ENCODE measurements around the gene PKHD1. TPM values are rescaled to one million over a fixed set of nuclear protein-coding genes. Genes with fewer than 3 reads are reported as not detected.

The PKHD1 gene
- total and polyA plus RNA-seq, 11 donors, result 0.02 to 0.04 TPM; not detected in 9

DNA sequence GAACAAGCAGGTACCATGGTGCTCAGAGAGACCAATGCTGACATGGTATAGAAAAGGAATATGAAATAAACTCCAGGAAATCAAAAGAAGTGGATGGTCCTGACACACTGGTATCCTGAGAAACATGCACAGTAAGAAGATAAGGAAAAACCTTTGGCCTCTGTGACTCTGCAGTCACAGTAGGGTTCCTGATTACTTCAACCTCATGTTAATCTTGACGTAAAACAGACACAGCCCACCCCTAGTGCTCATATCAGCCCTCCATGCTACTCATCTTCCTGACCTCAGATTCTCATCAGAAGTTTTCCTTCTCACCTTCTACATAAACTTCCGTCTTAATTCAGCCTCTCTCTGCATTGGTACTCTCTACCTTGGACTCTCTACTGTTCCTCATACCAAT, 240.9 kb downstream of the PKHD1 start:
- no peak overlapping the region for H3K4me3 ChIP-seq
- no peaks in the 10 kb centered on the region for H3K27me3 ChIP-seq
- H3K27ac ChIP-seq, result no peak overlapping the region
- H3K4me1 ChIP-seq, result no peaks in the 10 kb centered on the region
- H3K9me3 ChIP-seq, result peaks cover 0 to 5% (median 0%) of the 10 kb centered on the region in 12 donors
- DNase-seq (no peak), ATAC-seq (no peak)
- no peaks in the 10 kb centered on the region for H3K36me3 ChIP-seq
- TF ChIP-seq, protein P1, sequence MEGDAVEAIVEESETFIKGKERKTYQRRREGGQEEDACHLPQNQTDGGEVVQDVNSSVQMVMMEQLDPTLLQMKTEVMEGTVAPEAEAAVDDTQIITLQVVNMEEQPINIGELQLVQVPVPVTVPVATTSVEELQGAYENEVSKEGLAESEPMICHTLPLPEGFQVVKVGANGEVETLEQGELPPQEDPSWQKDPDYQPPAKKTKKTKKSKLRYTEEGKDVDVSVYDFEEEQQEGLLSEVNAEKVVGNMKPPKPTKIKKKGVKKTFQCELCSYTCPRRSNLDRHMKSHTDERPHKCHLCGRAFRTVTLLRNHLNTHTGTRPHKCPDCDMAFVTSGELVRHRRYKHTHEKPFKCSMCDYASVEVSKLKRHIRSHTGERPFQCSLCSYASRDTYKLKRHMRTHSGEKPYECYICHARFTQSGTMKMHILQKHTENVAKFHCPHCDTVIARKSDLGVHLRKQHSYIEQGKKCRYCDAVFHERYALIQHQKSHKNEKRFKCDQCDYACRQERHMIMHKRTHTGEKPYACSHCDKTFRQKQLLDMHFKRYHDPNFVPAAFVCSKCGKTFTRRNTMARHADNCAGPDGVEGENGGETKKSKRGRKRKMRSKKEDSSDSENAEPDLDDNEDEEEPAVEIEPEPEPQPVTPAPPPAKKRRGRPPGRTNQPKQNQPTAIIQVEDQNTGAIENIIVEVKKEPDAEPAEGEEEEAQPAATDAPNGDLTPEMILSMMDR (IDR thresholded peaks at IDR 0.05), result no peak
- no peak for TF ChIP-seq POLR2A (IDR thresholded peaks at IDR 0.05)
- intact Hi-C loops (cut with DNase I), result no loop called here
- 24 to 41% (median 33%) methylated on average over 2 of the region's 2 CpGs for WGBS, 4 donors

DNA sequence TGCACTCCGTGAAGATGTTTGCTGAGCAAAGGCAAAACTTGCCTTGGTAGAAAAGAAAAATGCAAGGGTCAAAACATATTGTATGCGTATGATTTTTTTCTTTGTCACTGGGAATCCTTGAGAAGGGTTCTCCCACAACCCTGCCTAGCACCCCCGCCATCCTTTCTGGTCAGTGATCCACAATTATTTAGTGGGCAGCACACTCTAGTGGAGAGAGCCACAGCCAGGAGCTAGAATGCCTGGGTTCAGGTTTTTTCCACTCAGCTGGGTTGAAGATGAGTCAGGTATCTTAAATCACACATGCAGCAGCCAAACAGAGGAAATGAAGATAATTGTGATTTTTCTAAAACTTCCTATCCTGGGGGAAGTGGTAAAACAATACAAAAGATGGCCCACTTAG, 243.1 kb downstream of the PKHD1 start:
- Histone ChIP-seq H3K4me3 (no peak overlapping the region), H3K27ac (no peak overlapping the region), H3K27me3 (no peaks in the 10 kb centered on the region), H3K4me1 (no peaks in the 10 kb centered on the region), H3K9me3 (peaks cover 0 to 5% (median 0%) of the 10 kb centered on the region in 12 donors), H3K36me3 (no peaks in the 10 kb centered on the region)
- TF ChIP-seq, protein P1 (IDR thresholded peaks at IDR 0.05), result no peak
- no peak for TF ChIP-seq POLR2A (IDR thresholded peaks at IDR 0.05)
- DNase-seq (no peak), ATAC-seq (no peak)
- intact Hi-C loops (cut with DNase I), result no loop called here
- 74 to 82% (median 78%) methylated on average over 3 of the region's 3 CpGs for WGBS, 4 donors

DNA sequence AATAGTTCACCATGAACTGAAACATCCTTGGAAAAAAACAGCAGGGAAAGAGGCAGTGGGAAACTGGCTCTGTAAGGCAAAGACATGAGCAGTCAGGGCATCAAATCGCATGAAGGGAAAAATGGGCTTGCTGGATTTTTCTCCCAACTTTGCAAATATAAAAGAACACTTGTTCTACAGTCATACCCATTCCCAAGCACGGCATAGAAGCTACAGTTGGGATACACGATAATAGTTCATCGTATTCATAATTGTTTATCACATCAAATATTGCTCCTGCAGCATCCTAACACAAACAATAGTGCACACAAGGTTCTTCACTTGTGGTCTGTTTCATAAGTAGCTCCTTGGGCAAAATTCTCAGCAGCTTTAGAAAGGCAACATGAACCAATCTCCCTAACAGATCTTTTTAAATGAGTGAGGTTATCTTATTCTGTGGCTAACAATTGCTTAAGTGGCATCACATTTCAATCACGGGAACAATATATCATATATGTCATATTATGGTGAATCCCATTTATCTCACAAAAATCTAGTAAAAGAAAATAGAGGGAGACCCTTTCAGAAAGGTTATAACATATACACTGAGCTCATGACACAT, 243.9 kb downstream of the PKHD1 start:
- no peaks in the 10 kb centered on the region for H3K27me3 ChIP-seq
- ATAC-seq (no peak), DNase-seq (no peak)
- H3K4me3 ChIP-seq, result no peak overlapping the region
- no peaks in the 10 kb centered on the region for H3K4me1 ChIP-seq
- TF ChIP-seq, protein P1 (IDR thresholded peaks at IDR 0.05), result no peak
- TF ChIP-seq POLR2A (IDR thresholded peaks at IDR 0.05), result no peak
- H3K9me3 ChIP-seq, result no peaks in the 10 kb centered on the region
- no peaks in the 10 kb centered on the region for H3K36me3 ChIP-seq
- 81 to 88% (median 84%) methylated on average over 5 of the region's 5 CpGs for WGBS, 4 donors
- H3K27ac ChIP-seq, result no peak overlapping the region
- intact Hi-C loops (cut with DNase I), result no loop called here

DNA sequence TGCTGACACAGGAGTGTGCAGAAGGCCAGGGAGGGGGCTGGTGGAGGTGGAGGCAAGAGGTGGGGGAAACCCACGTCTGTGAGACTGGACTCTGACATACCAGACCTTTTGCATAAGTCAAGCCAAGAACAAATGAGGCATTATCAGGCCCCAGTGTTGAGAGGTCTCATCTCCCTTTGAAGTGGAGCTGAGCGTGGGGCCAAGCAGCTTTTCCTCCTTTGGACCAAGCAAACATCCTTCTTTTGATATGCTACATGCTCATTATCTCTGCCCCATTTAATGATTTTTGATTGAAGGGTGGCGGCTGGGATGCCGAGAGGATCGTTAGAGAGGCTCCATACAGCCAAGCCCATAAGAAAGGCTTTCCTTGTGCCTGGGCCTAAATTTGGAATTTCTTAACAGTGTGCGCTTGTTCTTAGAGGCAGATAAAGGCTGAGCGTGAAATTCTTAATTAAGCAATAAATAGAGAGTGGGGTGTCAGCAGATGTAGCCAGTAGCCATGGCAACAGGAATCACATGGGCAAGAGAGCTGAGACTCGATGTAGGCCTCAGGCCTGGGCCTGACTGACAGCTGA, 244.5 kb downstream of the PKHD1 start:
- no peaks in the 10 kb centered on the region for H3K9me3 ChIP-seq
- no peak overlapping the region for H3K4me3 ChIP-seq
- TF ChIP-seq POLR2A (IDR thresholded peaks at IDR 0.05), result no peak
- TF ChIP-seq, protein P1 (IDR thresholded peaks at IDR 0.05), result no peak
- intact Hi-C loops (cut with DNase I), result loop anchor here in 1 of 10 donors (1.0 kb wide), 1 partner anchor 14 kb away; no protein-coding TSS in a partner anchor
- H3K4me1 ChIP-seq, result no peaks in the 10 kb centered on the region
- ATAC-seq (no peak), DNase-seq (no peak)
- H3K27ac ChIP-seq, result no peak overlapping the region
- WGBS, 4 donors, result 54 to 64% (median 58%) methylated on average over 8 of the region's 8 CpGs
- no peaks in the 10 kb centered on the region for H3K36me3 ChIP-seq
- no peaks in the 10 kb centered on the region for H3K27me3 ChIP-seq

All from heart left ventricle (tissue), 16 donors.